ENCODE measurements around the gene XYLT1. TPM values are rescaled to one million over a fixed set of nuclear protein-coding genes. Genes with fewer than 3 reads are reported as not detected.

The XYLT1 gene
- total and polyA plus RNA-seq, 2 of the 8 experiments (the other 6 are each of a cell fraction or from before 2014, with no cell fraction given), result 6.6 to 25.4 TPM

DNA sequence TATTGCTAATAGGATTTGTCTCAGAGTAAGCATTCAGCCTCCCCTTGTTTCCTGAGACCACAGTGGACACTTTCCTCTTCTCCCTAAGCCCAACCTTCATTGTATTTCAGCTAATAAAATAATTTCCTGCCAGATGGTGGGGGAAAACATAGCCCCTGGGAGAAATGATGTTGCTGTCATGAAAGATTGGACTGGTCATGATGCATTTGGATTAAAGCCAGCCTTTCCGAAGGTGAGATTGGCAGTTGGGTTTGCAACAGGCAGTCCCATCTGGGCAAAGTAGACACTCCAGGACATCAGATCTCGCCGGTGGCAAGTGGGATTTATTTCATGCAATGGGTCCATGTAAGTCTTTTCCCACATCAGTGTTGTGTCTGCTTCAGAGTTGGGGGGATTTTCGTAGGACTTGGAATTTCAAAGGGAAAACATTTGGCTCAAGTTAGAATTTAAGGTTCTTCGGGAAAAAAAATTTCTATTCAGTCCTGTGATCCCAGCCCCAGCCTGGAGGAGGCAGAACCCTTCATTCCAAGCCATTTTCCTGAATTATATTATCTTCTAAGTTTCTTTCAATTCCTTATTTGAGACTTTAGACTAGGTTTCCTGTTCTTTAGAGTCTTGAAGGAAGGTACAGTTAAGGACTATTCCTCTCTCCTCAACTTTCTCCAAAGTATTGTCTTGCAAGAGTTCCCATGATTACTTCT lies 391.7 kb downstream of the XYLT1 start (continued):
- TF ChIP-seq YY1 (IDR thresholded peaks at IDR 0.05; ENCODE audit: low read depth, low read length), result no peak

Data from H1 (cell line).